DMS114 treated with DMSO at 0.1 percent for 48 hours (cell line): ENCODE data around the gene SGCB.

Experiments
- DNase-seq: peaks from one replicate; lab custom pipeline; 2025; ENCODE audit not compliant: unreplicated experiment; lab: John Stamatoyannopoulos, UW

Gene SGCB

DNA sequence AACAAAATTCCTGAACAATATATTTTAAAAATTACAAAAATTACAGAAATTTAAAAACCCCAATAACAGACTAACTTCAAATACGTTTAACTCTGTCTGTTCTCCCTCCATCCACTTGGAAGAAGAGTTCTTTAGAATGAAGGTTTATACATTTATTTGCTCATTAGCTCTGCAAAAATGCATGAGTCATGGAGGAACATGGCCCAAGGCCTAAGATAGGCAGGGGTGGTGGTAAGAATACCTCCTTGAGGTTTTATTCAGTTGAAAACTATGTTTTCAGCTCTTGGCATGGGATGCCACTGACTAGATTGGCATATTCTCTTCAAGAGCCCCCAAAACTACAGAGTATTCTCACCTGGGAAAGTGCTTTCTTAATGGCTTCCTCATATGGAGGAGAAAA, 9.1 kb downstream of the SGCB start:
- DNase-seq: no peak

DNA sequence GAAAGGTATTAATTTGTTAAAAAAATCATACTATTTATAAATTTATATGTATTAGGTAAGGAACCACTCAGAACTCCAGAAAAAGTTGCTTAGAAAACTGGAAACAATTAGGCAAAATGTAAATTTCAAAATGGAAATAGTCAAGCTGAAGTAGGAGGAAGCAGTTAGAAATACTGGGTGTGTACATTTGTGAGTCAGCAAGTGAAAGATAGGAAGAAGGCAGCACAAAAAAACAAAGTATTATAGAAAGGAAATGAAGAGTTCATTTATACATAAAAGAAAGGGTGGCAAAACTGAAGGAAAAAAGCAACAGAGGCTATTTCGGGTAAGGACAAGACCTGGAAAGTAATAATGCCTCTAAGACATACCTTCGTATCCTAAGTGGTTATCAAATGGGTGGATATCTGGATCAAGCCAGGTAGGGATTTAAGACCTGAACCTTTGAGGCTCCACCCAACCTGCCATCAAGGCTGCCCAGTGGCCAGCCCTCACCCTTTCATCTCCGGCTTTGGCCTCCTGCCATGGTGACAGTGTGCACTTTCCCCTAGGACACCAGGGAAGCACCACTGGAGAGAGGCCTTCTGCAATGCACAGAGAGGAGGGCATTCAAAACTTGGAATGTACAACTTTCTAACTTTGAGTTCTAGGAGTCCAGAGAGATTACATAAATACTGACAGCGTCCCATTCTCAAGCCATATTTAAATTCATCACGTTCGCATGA, 18.0 kb downstream of the SGCB start, which contains the start of gene LRRC66:
Gene LRRC66 (minus strand): TSS at position 428 of the 722 bp plus-strand sequence. CDS start 2,750 bp downstream, outside the sequence.
- no peak for DNase-seq

DNA sequence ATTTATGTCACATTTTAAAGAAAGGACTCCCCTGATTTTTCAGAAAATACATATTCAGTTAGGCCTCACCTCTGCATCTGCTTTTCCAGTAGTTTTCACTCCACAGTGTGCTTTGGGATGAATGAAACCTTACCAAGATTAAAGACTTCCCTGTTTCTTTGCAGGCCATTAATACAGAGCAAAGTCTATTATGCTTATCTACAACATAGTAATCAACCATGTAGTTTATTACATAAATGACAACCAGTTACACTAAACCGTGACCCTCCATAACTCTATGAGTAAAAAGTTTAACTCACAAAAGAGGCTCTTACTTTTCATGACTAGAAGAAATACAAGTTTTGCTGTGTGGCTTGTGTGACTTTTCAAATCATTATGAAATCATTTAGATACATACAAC, 20.3 kb downstream of the SGCB start:
- DNase-seq: no peak

DNA sequence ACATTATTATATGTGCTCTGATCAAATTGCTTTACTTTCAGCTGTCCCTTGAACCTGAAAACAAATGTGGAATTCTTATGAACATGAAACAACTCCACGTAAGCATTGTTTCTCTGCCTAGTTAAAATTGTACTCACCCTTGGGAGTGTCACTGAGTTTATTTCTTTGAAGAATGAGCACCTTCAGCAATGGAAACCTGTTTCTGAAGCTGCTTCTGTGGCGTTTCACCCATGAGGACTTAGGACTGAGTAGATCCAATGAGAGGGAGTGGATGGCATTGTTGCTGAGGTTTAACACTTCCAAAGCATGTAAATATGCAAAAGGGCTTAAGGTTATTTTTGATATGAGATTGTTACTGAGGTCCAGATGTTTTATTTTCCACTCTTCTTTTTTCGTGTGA, 21.1 kb downstream of the SGCB start:
- DNase-seq: no peak

DNA sequence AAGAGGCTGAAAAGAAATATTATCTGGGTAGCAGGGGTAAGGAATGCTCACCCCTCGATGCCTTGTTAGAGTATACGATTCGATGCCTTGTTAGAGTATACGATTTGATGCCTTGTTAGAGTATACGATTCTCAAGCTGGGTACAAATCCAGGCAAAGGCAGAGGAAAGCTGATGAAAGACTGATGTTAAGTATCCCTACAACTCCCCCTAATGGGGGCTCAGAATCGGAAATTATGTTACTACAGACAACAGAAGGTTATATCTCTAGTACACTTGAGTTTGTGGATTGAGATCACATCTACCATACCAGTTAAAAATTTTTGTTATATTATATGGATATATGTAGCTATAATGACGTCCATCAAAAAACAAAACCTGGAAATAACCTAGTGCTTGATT, 22.7 kb downstream of the SGCB start:
- DNase-seq: peak; percentile 8

DNA sequence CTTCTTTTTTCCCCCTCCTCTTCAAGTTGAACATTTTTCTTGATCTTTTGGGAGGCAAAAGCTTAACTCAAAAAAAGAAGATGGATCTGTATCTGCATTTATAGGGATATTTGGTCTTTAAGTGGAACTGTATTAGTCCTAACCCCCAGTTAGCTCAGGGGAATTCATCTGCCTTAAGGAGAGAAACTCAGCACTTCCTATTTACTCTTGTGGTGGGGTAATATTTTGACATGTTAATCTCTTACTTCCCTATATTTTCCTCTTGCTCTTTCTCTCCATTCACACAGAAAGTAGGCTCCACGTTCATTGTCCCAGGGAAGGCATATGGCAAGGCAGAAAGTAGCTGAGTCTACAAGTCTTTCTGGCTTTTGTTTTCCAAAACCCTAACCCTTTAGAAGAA, 23.2 kb downstream of the SGCB start:
- no peak for DNase-seq

DNA sequence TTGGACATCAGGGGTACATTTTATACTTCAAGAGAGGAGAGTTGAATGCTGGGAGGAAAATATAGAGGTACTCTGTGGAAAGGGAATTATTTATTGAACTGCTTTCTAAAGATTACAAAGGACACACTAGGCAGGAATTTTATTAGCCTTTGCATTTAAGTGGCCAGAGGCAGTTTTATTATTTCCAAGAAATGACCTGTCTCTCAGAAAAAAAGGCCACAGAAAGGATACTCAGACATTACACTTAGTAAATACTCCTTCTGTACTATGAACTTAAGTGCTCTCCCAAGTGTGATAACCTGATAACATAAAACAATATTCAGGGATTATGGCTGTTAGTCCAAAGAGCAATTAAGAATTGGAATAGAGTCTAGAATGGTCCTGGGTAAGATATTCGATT, 25.4 kb downstream of the SGCB start:
- DNase-seq: no peak

DNA sequence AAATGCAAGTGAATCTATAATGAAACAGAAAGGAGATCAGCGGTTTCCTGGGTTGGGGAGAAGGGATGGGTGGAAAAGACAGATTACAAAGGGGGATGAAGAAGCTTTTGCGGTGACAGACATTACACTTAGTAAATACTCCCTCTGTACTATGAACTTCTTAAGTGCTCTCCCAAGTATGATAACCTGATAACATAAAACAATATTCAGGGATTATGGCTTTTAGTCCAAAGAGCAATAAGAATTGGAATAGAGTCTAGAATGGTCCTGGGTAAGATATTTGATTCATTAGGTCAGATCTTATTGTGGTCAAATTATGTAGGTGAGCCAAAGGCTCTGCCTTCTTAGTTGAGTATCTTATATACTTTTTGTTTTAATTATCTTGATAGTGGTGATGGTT, 27.1 kb downstream of the SGCB start:
- no peak for DNase-seq

DNA sequence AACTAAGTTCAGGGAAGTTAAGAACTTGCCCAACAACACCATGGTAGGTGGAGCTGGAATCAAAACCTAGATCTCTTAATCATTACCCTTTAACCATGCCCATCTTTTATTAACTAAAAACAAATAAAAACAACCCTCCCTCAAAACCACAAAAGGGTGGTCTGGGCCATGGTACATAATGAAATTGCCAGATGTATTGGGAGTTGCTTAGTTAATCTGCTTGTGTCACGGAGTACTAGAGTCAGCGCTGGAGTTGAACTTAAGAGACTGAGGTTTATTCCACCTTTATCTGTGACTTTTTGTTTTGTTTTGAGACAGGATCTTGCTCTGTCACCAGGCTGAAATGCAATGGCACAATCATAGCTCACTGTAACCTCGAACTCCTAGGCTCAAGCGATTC, 31.2 kb downstream of the SGCB start:
- no peak for DNase-seq

DNA sequence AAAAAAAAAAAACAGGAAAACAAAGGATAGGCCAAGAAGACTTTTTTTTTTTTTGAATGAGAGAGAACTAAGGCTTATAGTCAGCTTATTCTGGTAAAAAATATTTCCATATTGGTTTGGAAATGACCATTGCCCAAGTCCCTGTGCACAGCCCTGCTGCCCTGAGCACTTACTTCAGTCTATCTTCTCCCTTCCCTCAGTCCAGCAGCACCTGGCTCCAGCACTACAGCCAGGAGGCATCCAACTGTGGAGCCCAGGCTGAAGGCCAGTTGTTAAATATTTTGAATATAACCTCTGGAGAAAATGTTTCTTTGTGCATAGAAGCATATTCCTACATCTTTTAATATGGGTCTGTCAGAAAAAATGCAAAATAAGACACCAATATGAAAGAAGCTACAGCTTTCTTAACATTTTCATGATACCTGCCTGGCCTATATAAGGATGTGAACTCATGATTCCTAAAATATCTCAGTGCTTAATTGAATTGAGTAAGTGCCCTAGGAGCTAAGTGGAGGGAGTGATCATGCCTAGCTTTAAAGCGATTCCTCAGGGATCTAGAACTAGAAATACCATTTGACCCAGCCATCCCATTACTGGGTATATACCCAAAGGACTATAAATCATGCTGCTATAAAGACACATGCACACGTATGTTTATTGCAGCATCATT, 32.4 kb downstream of the SGCB start:
- no peak for DNase-seq

DNA sequence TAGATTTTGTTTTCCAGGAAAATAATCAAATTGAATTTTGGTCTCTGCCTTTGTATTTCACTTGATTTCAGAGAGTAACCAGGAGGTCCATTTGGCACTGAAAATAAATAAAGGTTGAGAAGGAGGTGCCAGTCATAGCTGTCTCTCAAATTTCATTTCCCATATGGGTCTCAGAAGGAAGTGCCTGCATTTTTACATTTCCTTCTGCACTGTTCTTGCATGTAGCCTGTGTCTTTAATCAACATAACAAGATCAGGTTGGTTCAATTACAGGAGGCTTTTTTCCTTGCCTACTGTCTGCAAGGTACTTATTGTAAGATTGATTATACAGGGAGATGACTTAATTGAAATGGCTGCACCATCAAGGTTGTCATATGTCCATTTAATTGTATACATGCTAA, 33.7 kb downstream of the SGCB start:
- DNase-seq: no peak

DNA sequence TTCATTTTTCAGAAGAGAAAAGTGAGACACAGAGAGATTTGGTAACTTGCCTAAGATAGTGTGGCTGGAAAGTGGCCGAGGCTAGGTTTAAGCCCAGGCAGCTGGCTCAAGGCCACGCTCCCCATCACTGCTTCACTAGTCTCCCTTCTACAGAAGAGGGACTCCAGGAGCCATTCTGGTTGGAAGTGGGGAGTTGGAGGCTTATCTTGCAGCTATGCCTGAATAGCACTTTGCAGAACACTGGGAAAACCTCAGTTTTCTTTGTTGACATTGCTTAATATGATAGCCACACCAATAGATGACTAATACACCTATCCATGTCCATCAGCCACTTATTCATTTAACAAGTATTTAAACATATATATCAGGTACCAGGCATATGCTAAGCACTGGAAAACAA, 36.5 kb downstream of the SGCB start:
- DNase-seq: no peak

DNA sequence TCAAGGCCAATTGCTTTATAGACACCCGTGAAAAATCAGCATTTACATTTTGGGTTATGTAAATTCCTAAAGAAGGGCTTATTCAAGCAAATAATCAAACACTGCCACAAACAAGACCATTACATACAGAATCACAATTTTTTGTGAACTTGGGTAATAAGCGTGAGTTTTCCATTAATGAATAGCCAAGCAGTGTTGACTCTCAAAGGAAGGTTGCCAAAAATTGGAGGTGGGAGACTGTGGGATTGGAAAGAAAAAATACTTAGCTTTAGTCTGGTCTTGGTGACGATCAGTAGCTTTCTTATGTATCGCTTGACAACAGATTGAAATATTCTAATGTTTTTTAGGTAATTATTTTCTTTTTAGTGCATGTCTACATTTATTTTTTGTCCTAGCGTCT, 38.8 kb downstream of the SGCB start:
- DNase-seq: no peak

DNA sequence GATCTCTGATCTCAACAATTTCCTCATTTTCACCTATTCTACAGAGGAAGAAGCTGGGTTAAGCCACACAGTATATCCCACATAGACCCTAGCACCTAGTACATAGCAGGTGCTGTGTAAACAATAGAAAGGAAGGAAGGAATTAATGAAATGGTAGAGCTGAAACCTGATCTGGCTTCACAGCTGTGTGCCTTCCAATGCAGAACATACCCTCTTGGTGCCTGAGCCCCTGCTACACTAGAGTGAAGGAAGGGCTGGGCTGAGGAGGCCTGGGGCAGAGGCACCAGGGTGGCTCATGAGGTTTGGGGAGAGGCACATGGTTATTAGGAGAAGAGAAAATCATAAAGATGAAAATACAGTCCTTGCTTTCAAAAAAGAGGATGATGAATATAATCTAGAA, 39.3 kb downstream of the SGCB start:
- DNase-seq: no peak

DNA sequence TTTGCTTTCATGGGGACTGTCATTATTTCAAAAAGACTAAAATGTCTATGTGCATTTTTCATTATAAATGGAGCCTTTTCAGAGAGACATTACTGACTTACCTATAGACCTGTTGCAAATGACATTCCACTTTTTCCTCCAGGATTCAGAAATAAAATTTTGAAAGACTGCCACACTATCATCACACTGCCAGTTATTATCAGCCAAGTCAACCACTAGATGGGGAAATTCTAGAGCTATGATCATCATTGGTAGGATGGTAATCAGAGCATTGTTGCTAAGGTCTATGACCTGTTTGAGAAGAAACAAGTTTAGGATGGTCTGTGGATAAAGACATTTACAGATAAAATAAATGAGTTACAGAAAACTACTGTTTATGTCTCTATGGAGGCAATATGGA, 40.5 kb downstream of the SGCB start:
- DNase-seq: no peak

DNA sequence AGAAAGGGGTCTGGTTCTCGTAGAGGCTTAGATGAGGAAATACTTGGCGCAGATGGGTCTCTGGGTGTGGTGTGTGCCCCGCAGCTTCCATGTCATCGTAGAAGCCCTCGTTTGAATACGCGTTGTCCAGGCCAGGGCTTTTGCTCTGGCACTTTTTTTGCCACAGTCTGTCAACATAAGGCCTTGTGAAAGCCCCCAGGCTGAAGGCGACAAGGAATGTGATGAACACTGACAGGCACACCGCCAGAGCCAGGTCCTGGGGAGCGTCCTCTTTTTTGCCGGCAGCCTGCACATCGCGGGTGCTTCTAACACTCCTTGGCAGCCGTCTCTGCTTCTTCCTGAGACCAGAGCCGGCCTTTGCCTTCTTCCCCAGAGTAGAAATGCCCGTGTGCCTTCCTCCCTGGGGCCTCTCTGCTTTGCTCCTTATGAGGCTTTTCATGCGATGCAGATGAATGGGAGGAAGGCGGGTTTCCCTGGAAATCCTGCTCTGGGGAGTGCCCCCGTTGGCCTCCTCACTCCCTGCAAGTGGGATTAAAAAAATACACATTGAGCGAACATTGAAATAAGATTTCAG, 42.4 kb downstream of the SGCB start:
- DNase-seq: no peak
